MCF 10A (cell line): ENCODE data around the gene ATXN10. TPM values are rescaled to one million over a fixed set of nuclear protein-coding genes. Genes with fewer than 3 reads are reported as not detected.

ENCODE experiments used
- BruUV-seq: library from RNA; stranded (reverse); fragments of 400-500 nt; replicated peaks from 2 replicates; lab custom pipeline; 2021; lab: Mats Ljungman, UMichigan
- CTCF ChIA-PET: fragments of 300-600 bp; sonication (Branson Sonifier 250); formaldehyde crosslinking; extraction: SDS; loops from one replicate; lab custom pipeline; 2021; ENCODE audit warnings: antibody characterized with exemption, inconsistent platforms; lab: Yijun Ruan, JAX
- POLR2A ChIA-PET: fragments of 300-600, 350-650 bp; sonication (Branson Sonifier 250); formaldehyde crosslinking; extraction: SDS; loops from one replicate; lab custom pipeline; 2020; ENCODE audit warnings: antibody characterized with exemption, inconsistent platforms; lab: Yijun Ruan, JAX
- DNase-seq: peaks from one replicate; pipeline ENCODE4 v3.0.0-alpha.2; 2018; ENCODE audit not compliant: unreplicated experiment
- H3K27ac Mint-ChIP-seq: one replicate; pipeline ENCODE4 v1.8.0; 2022; ENCODE audit warnings: mild to moderate bottlenecking, low read depth, mixed read lengths; ENCODE audit not compliant: unreplicated experiment
- H3K27me3 Mint-ChIP-seq: one replicate; pipeline ENCODE4 v1.8.0; 2022; ENCODE audit warnings: mixed read lengths; ENCODE audit not compliant: insufficient read depth, unreplicated experiment
- H3K36me3 Mint-ChIP-seq: one replicate; pipeline ENCODE4 v1.8.0; 2022; ENCODE audit warnings: mild to moderate bottlenecking, moderate library complexity, mixed read lengths; ENCODE audit not compliant: insufficient read depth, unreplicated experiment
- H3K4me1 Mint-ChIP-seq: one replicate; pipeline ENCODE4 v1.8.0; 2022; ENCODE audit warnings: mixed read lengths; ENCODE audit not compliant: insufficient read depth, unreplicated experiment
- H3K4me3 Mint-ChIP-seq: one replicate; pipeline ENCODE4 v1.8.0; 2022; ENCODE audit warnings: mild to moderate bottlenecking, moderate library complexity, mixed read lengths; ENCODE audit not compliant: unreplicated experiment
- H3K9me3 Mint-ChIP-seq: one replicate; pipeline ENCODE4 v1.8.0; 2022; ENCODE audit warnings: mixed read lengths; ENCODE audit not compliant: unreplicated experiment
- intact Hi-C: fragments of 100-400 bp; cut with micrococcal nuclease; formaldehyde crosslinking; loops from 2 replicates; pipeline ENCODE4 v1.14.1; 2022
- total RNA-seq: library from RNA; stranded (reverse); gene quantifications from 2 replicates; pipeline ENCODE4 v1.2.3, GENCODE V29; 2022
- TF ChIP-seq, protein P1 (sequence below): fragments of 200-600 bp; IDR thresholded peaks from one replicate; pipeline ENCODE4 v1.8.0; 2022; ENCODE audit warnings: antibody characterized with exemption, mild to moderate bottlenecking; ENCODE audit not compliant: unreplicated experiment

ATXN10 gene
- total RNA-seq, 1 experiment from 2014 or later: 193 TPM

- Mint-ChIP-seq H3K4me1 (no peaks in the 10 kb centered on the region), H3K9me3 (no peaks in the 10 kb centered on the region), H3K27me3 (peaks cover 19% of the 10 kb centered on the region)
Measured at GRCh38 chr22:45866126-45866645, 194.6 kb downstream of the ATXN10 start.

GRCh38 chr22:45866646-45867117 lies 195.0 kb downstream of the ATXN10 start:
- H3K4me3 Mint-ChIP-seq: no peak overlapping the region
- ChIA-PET CTCF (interaction anchor here (1.0 kb wide), 1 partner anchor 221 kb away, joined by 3 read pairs; no protein-coding TSS in a partner anchor), POLR2A (no interaction called here)
- BruUV-seq: no TSS peak
- TF ChIP-seq, protein P1, sequence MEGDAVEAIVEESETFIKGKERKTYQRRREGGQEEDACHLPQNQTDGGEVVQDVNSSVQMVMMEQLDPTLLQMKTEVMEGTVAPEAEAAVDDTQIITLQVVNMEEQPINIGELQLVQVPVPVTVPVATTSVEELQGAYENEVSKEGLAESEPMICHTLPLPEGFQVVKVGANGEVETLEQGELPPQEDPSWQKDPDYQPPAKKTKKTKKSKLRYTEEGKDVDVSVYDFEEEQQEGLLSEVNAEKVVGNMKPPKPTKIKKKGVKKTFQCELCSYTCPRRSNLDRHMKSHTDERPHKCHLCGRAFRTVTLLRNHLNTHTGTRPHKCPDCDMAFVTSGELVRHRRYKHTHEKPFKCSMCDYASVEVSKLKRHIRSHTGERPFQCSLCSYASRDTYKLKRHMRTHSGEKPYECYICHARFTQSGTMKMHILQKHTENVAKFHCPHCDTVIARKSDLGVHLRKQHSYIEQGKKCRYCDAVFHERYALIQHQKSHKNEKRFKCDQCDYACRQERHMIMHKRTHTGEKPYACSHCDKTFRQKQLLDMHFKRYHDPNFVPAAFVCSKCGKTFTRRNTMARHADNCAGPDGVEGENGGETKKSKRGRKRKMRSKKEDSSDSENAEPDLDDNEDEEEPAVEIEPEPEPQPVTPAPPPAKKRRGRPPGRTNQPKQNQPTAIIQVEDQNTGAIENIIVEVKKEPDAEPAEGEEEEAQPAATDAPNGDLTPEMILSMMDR: no peak
- H3K4me1 Mint-ChIP-seq: no peaks in the 10 kb centered on the region
- H3K9me3 Mint-ChIP-seq: no peaks in the 10 kb centered on the region
- intact Hi-C loops: no loop called here
- peaks cover 19% of the 10 kb centered on the region for H3K27me3 Mint-ChIP-seq
- H3K36me3 Mint-ChIP-seq: no peaks in the 10 kb centered on the region
- no peak for DNase-seq
- no peak overlapping the region for H3K27ac Mint-ChIP-seq

More at GRCh38 chr22:45866126-45866645, 194.6 kb downstream of the ATXN10 start:
- BruUV-seq: no TSS peak
- Mint-ChIP-seq H3K4me3 (no peak overlapping the region), H3K36me3 (no peaks in the 10 kb centered on the region), H3K27ac (no peak overlapping the region)
- POLR2A ChIA-PET: no interaction called here
- intact Hi-C loops: no loop called here
- CTCF ChIA-PET: interaction anchor here (1.0 kb wide), 1 partner anchor 220 kb away, joined by 3 read pairs; no protein-coding TSS in a partner anchor
- DNase-seq: no peak
- TF ChIP-seq, protein P1: no peak

DNA sequence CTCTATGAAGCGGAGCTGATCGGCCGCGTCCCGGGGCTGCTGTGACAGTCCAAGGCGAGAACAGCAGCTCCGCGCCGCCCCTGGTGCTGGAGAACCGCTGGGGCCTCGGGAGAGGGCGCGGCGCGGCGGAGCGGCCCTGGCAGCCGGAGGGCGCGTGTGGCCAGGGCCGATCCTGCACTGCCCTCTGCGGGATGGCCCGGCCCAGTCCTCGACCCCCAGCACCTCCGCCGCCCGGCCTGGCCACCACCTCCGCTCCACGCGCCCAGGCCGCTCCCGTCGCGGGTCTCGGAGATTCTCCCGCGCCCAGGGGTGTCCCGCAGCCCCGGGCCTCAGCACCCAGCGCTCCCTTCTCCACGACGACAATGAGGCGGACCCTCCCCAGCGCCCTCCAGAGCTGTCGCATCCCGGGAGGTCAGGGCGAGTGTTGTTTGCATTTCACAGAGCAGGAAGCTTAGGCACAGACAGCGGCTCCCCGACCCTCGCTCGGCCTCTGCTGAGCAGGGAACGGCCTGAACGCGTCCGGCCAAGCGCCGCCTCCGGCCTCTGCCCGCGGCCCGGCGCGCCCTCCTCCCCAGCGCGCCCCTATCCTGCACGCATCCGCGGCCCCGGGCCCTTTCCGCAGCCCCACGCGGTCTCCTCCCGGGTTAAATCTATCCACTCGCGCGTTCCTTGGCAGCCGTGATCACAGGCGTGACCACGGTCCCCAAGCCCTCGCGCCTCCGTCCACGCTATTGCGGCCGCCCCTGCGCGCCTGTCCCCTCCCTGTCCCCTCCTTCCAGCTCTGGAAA lies 195.7 kb downstream of the ATXN10 start:
- H3K36me3 Mint-ChIP-seq: no peaks in the 10 kb centered on the region
- H3K4me3 Mint-ChIP-seq: no peak overlapping the region
- peaks cover 20% of the 10 kb centered on the region for H3K27me3 Mint-ChIP-seq
- POLR2A ChIA-PET: no interaction called here
- BruUV-seq: no TSS peak
- no peak overlapping the region for H3K27ac Mint-ChIP-seq
- H3K9me3 Mint-ChIP-seq: no peaks in the 10 kb centered on the region
- CTCF ChIA-PET: interaction anchor here (1.0 kb wide), 1 partner anchor 102 kb away, joined by 4 read pairs; no protein-coding TSS in a partner anchor
- TF ChIP-seq, protein P1: no peak
- intact Hi-C loops: no loop called here
- no peaks in the 10 kb centered on the region for H3K4me1 Mint-ChIP-seq
- DNase-seq: no peak

DNA sequence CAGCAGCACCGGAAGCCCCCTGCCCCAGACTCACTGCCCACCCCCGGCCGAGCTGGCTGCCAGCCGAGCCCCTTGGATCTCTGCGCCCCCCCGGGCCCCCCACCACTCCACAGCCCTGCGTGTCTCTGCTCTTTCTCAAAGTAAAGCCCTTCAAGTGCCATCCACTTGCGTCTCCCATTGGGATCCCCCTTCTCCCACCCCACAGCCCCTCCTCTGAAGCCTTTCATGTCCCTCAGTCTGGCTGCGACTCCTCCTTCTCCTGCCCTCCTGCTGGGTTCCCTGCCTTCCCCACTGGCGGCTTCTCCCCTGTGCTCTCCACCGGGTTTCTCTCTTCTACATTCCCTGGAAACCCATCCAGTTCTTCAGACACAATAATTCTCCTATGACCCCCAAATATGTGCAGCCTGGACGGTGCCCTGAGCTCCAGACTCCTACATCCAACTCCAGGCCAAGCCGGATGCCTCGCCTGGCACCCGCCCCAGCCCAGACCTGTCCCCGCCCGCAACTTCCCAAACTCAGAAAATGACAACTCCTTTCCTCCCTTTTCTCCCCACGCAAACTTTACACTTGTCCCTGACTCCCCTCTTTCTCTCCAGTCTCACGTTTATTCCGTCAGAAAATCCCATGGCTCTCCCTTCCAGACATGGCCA lies 196.4 kb downstream of the ATXN10 start:
- H3K27me3 Mint-ChIP-seq: peaks cover 27% of the 10 kb centered on the region
- ChIA-PET CTCF (interaction anchor here (1.0 kb wide), 1 partner anchor 101 kb away, joined by 4 read pairs; no protein-coding TSS in a partner anchor), POLR2A (no interaction called here)
- no peak overlapping the region for H3K27ac Mint-ChIP-seq
- TF ChIP-seq, protein P1: no peak
- H3K36me3 Mint-ChIP-seq: no peaks in the 10 kb centered on the region
- intact Hi-C loops: no loop called here
- no peaks in the 10 kb centered on the region for H3K4me1 Mint-ChIP-seq
- peaks cover 7% of the 10 kb centered on the region for H3K9me3 Mint-ChIP-seq
- no peak overlapping the region for H3K4me3 Mint-ChIP-seq
- DNase-seq: no peak
- no TSS peak for BruUV-seq
